Measurements from ENCODE around the gene LHX2.

LHX2 gene

DNA sequence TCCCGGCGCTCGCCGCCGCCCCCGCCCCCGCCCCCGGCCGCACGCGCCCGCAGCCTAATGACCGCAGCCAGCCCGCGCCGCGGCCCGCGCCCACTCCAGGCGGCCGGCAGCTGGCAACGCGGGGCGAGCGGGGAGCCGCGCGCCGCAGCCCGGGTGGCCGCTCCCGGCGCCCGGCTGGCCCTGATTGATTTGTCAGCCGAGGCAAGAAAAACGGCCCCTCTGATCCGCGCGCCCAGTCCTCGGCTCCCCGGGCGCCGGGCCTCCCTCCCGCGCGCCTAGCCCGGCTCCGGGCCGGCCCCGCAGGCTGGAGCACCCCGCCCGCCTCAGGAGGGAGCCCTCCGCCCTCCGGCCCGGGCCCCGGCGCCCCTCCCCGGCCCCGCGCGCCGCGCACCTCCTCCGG, 11.9 kb upstream of the LHX2 start:
- DNase-seq: no peak

DNA sequence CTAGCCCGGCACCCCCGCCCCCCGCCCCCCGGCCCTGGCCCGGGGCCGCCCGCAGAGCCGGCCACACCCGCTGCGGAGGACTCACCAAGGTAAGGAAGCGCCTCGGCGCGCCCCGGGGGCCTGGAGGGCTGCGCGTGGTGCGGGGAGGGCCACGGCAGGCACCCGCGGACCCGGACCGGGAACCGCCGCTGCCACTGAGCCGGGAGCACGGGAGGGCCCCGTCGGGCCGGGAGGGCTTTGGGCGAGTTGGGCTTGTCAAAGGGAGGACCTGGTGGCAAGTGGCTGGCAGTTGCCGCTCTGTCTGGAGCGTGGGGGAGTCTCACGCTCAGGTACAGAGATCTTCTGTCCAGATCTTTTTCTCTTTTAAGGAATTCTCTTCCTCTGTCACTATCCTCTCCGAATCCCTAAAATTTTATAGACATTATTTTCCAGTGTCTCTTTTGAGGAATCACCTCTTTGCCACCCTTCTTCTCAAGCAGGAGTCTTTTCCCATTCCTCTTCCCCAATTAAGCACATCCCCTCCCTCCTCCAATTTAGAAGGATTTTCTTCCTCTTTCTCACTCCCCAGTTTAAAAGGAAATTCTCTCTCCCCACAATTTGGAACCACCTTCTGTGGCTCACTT, 11.3 kb upstream of the LHX2 start:
- DNase-seq: no peak

DNA sequence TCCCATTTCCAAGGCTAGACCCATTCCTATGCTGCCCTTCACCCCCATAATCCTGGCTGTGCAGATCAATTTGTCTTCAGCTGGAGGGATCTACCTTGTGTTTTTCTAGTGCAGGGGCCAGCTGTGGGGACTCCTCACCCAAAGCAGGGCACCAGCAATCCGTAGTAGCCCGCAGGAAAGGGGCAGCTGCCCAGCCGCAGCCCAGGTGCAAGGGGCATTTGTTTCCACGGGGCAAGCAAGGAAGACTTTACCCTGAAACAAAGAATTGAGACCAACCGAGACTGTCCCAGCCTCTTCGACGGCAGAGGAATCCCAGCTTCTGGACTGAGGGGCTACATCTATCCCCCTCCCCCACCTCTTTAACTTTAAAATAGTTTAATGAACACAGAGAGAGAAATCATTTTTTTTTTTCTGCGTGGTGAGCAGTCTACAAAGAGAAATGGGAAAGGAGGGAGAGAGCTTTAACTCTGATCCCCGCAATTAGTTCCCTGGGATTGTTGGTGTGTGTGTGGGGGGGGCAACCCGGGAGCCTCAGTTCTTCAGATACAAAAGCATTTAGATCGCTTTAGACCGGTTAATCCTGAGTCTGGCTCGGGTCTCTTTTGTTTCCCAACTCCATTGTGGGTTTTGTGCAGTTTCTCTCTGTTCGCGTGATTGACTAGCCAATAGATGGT, 10.6 kb upstream of the LHX2 start:
- DNase-seq: no peak

DNA sequence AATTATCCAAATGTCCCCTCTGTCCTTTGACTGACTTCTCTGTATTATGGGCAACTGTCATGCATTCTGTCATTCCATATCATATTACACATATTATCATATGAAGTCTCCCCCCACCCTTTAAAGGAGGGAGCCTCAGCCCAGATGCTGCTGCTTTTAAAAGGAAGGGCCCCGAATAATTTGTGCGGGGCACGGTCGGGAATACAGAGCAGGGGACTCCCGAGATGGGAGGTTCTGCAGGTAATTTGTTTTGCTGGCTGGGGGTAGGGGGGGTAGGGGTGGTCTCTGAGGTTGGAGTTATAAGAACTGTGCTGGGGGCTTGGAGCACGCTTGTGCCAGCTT, 10.1 kb upstream of the LHX2 start:
- DNase-seq: no peak

DNA sequence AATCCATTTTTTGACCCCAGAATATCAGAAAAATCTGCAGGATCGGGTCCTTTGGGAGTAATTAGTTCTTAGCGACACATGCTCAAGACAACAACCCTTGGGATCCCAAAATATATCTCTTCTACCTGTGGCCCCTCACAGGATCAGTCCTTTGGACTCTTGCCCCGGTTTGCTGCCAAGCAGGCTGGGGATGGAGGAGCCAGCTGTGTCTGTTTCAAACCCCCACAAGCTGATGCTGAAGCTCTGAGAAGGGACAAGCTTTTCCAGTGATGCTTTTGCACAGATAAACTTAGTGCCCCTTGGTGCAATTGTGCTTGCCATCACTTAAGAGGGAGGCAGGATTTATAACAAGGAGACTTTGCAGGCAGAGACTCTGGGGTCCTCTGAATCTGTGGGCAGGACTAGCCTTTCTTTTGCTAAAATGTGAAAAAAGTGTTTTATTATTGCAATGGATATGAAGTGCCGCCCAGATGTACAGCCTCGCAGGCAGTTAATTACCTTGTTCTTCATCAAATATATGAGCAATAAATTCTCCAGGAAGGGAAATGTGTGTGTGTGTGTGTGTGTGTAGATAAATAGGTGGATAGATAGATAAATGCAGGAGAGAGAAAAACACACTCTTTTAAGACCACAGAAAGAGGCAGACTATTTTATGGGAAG, 9.6 kb upstream of the LHX2 start:
- DNase-seq: no peak

DNA sequence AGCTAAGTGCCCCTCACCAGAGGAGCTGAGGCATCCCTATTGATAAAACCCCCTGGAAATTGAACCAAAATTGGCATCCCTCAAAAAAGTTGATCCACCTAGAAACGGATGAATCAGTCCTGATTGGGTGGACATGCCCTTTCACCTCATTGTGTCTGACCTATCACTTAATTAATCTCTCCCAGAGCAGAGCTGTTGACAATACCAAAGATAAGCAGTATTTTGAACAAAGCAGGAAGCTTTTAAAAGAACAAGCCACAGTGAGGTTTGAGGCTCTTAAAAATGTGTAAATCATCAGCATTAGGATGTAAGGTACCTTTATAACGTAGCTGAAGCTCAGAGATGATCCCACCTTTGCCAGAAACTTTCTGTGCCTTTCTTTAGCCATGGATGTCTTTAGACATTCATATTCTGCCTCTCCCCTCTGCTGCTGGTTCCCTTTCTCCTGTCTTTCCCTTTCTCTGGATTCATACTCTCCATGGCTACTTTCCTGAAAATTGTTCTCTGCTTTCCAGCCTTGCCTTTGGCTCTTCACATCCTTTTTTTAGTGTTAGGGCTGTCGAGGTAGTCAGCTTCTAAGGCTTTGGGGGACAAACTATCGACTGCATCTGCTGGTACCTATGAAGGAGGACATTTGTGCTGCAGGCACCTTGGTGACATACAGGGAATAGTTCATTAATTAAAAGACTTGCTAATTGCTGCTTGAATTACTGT, 7.8 kb upstream of the LHX2 start:
- no peak for DNase-seq

DNA sequence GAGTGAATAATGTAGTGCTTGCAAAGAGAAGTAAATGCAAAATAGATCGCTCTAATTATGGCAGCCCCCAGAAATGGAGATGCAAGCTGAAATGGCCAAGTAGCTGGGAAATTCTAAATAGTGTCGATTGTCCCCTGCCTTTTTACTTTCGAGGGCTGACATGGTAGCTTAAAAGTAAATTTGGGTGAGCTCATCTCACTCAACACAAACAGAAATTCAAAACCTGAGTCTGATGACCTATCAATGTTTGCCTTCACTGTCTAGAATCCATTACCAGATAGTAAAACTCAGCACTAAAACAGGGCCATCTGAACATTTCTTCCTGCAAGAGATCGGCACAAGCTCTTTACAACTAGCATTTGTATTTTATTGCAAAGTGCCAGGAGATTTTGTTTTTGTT, 7.0 kb upstream of the LHX2 start:
- DNase-seq: no peak

DNA sequence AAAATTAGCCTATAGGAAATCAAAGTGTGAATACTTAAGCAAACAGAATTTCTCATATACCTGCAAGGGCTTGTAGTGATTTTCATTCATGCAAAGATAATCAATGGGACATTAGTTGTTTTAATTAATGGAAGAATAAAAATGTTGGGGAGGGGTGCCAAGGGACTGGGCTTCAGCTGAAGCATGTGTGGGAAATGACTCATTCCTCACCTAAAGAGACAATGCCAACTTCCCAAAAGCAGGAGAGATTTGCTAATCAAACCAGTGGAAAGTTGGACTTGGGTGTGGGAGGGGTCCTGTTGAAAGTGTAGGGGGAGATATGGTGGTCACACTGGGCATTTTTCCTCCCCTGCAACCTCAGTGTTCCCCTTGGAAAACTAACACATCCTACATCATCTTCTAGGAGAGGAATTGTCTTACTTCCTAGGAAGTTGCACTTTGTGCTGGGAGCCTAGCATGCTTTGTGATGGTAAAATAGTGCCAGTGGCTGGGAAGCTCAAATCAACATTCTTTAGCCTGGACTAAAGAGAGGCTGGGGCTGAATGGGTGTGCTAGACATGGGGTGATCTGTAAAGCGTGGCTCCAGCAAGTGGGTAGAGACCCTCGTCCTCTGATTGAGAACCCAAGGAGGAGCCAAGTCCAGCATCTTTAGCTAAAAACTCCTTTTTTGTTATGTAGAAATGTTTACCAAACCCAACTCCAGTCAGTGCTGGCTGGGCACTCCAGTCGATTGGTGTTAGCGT, 6.4 kb upstream of the LHX2 start:
- DNase-seq: no peak

DNA sequence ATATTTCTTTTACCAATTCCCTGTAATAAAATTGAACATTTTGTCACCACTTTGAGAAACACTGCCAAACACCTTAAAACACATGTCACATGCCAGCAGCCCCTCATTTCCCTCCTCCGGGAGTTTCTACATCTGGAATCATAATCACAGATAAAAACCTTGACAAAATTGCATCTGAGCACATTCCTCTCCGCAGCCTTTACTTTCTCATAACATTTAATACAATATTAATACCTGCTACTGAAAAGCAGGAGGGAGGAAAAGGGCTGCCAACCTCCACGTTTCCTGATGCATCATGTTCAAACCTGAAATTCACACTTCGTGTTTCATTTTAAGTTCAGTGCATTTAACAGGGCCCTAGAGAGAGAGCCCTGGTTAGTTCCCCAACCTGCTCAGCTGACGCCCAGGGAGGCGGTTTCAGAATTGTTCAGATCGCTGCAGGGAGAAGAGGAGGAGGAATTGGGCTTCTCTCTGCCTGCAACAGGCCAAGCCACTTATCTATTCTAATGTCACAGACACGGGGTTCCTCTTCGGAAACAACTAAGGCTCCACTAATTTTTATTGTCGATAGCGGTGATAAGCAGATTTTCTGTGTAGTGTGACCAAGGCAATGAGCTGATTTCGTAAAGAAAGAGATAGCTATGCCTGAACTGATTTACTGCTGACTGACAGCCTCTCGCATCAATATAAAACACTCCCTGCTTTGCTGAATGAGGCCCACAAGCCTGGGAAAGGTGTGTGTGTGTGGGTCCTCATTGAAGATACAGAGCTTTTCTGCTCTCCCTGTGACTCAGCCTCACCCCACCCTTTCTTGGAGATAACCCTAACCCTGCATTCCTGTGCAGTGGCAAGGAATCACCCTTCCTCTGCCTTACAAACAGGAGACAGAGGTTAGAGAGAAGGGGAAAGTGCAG, 4.9 kb upstream of the LHX2 start:
- no peak for DNase-seq

DNA sequence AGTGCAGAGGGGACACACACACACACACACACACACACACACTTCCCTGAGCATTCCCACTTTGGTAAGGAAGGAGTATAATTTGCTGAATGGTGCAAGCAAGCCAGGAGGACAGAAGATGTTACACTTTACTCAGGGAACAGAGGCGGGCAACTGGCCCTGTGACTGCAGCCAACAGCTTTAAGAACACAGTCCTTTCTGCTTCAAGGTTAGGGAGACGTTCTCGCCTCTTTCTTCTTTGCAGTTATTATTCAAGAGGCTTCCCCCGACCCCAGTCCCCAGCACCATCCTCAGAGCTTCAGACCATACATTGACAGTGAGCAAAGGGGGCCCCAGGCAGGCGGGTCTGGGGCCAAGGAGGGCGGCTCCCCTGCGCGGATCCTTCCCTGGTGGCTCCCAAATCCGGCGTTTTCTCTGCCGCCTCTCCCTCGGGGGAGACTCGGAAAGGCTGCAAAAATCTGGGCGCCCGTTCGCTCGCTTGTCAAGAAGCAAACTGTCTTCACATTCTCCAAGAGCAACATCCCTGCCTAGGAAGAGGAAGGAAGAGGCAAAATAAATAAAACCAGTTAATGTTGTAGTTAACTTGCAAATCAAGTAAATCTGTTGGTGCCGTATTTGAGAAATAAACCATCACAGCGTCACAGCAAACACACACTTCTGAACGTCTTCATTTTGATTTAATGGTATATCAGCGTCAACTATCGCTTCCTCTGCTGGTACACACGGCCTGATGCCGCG, 3.8 kb upstream of the LHX2 start:
- no peak for DNase-seq

DNA sequence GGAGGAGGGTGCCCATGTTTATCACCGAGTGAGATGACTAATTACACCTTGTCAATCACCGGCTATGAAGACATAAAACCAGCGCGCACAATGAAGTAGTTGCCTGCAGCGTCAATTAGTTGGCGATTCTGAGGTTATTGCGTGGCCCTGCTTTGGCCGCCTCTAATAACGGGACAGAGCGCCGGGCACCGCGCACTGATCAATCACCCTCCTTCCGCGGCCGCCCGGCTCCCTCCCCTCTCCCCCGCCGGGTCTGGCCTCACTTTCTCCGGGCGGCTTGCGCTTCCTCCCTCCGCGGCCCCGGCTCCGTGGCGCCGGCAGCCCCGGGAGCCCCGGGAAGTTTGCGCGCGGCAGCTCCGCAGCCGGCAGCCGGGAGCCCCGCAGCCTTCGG, 3.3 kb upstream of the LHX2 start:
- DNase-seq: no peak

DNA sequence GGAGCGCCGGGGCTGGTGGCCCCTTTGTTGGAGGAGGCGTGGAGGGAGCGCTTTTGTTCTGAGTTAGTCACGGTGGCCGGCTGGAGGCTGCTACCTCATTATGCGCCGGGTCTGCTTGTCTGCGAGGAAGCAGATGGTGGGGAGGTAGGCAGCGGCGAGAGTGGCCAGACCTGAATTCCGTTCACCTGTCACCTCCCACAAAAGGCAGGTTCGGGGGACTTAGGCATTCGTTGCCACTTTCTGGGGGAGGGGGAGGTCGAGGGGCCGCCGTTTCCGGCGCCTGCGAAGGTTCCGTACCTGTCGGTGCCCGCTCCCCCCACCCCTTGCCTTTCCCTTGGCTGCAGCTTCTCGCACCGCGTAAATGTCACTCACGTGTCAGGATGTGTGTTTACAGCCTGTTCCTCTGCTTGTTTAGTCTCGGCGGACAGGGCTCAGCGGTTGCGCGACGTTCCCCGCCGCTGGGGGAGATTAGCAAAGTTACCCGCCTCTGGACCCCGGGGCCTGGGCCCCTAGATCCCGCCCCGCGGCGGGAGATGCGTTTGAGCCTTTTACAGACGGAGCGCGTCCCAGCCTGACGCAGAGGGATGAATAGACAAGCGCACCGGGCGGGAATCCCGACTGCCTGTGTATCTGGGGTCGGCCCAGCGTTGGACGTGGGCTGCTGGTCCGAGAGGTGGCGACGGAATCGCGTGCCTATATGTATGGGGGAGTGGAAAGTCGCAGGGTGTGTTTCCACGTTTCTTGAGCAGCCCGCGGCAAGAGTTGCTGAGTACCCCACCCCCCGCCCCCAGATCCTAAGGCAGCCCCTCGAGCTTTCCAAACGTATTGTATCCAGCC, 2.7 kb upstream of the LHX2 start:
- no peak for DNase-seq

DNA sequence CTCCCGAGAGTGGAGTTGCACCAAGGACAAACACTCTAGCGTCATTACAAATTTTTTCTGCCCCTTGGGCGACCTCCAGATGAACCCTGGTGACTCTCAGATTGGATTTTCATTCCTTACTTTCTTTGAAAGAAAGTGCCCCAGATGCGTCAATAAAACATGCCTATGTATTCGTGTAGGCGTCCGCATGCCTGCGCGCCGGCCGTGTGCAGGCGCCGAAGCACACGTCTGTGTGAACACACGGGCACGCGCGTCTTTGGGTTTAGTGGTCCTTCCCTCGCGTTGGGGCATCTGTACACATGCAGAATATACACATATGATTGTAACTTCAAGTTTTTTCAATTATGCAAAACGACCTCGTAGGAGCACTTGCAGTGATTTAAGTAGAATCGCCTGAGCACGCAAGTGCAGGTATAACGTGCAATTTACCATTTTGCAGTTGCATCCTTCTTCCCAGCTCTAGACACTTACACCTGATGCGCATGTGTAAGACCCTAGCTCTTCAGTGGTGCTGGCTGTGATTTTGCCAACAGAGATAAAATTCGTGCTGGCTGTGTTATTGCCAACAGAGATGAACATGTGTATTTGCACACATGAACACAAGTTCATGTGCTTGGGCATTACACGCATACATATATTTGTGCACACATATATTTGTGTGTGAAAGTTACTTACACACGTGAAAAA, 1.9 kb upstream of the LHX2 start:
- no peak for DNase-seq

DNA sequence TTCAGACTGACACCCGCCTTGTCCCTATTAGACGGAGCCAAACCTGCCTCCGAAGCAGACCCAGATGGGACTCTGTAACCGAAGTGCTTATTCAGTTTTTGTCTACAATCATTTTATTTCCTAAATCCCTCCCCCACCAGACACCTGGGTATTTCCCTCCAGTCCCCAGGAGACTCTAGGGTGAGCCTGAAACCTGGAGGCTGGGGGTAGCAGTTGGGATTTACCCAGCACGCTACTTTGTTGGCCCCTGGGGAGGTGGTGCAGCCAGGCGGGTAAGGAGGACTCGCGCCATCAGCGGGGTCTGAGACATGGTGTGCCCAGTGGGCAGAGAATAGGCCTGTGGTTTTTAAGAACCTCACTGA, 1.3 kb upstream of the LHX2 start:
- DNase-seq: no peak

DNA sequence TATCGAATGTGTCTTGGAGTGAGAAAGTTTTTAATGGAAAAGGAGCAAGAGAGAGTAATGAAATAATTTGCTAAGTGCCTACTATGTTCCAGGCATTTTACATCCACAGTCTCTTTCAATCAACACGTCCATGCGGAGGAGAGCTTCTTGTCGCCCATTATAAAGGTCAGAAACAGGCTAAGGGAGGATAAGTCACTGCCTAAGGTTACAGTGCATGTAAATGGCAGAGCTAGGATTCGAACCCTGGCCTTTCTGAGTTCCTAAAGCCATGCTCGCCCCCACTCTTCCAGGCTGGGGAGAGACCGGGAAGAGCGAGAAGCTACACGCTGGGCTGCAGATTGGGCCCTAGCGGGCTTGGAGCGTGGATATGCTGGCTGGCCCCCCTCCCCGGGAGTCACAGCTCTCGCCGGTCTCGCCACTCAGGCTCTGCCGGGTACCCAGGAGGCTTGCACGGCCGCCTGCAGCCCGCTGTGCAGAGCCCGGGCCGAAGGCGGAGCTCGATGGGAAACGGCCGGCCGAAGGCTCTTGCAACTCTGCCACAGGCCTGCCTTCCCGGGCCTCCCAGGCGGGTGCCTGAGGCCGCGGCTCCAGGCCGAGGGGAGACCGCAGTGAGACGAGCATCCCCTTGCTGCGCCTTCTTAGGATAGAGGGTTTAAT, 775 bp upstream of the LHX2 start:
- no peak for DNase-seq

DNA sequence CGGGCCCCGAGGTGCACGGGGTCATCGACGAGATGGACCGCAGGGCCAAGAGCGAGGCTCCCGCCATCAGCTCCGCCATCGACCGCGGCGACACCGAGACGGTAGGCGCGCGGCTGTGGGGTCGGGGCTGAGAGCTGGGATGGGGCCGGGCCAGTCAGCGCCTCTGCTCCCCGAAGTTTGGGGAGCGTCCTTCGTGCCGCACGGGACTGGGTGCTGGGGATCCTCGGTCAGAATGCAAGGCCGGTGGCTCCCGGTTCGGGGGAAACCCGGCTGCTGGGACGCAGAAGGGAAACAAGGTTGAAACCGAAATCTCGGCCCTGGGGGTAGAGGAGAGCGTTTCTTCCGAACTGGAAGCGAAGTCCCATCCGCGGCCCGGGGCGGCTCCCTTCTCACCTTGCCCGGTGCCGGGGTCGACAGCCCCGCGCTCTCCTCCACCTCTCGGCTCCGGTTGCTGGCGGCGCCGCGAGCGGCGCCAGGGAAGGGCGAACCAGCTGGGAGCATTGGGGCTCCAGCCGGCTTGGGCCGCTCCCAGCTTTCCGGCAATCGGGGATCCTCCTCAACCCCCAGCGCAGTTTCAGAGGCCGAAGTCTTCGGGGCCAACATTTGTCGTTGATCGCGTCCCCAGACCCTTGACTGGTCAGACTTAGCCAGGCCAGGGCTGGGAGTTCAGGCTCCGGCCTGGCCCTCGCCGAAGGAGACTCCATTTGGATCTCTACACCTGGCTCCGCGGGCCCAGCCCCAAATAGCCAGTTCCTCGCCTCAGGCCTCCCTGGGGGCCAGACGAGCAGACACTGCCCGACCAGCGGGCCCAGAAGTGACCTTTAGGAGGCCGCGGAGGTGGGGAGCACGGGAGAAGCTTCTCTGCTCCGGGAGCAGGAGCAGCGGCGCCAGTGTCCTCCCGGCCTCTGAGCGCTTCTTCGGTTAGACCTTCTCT, 1.1 kb downstream of the LHX2 start:
- DNase-seq: no peak

DNA sequence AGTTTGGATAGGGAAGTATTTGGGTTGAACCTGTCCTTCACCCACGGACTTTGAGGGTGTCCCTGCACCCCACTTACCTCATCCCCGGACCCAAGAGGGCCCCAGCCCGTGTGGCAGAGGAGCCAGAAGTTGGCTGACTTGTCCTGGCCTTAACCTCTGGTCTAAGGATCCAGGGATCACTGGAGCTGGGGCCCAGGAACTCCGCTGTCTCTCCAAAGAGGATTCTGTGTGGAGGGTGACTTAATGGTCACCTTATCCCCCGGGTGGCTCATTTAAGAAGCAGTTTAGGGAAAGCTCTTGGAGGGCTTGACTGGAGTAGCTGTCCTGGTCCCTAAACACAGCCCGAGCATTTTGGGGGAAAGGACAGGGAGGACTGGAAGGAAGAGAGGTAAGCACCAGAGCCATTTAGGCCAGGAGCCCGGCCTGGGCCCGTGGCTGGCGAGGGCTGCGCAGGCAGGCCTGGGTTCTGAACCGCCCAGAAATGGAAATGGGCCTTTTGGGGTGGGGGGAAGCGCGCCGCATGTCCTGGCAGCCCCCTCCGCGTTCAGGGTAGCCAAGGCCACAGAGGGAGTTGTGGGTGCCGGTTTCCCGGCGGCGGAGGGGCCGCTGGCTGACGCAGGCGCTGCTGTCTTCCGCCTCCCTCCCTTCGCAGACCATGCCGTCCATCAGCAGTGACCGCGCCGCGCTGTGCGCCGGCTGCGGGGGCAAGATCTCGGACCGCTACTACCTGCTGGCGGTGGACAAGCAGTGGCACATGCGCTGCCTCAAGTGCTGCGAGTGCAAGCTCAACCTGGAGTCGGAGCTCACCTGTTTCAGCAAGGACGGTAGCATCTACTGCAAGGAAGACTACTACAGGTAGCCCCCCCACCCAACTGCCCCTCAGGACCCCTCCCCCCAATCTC, 2.0 kb downstream of the LHX2 start:
- no peak for DNase-seq

Data from kidney glomerular epithelial cell (primary cell).